Measurements from ENCODE around the gene RASSF7. TPM values are rescaled to one million over a fixed set of nuclear protein-coding genes. Genes with fewer than 3 reads are reported as not detected.
A peak's percentile ranks its signal among the peaks of the same experiment; 100 is the strongest.

Gene RASSF7
- total and polyA plus RNA-seq, 7 experiments from 2014 or later = 20.0 to 45.4 (median 35.5) TPM

GRCh38 chr11:613369-613968, 52.7 kb downstream of the RASSF7 start:
- peaks cover 0 to 15% (median 0%) of the 10 kb centered on the region in 5 donors for H3K36me3 Mint-ChIP-seq
- H3K27ac Mint-ChIP-seq = peak overlapping the region in 7 of 9 donors; percentile 88 to 95 (median 90)

More at GRCh38 chr11:613369-613968, 52.7 kb downstream of the RASSF7 start:
- no peak overlapping the region for H3K4me3 ChIP-seq (ENCODE audit: low read length)
- ATAC-seq = peak; percentile 47
- POLR2A ChIA-PET = interaction anchor here (0.7 to 2.5 kb wide), 4 partner anchors 37 to 110 kb away, joined by 3 to 14 read pairs (median 3); partner anchors contain the start of genes PHRF1 and RNH1
- Mint-ChIP-seq H3K27me3 (no peaks in the 10 kb centered on the region), H3K4me3 (peak overlapping the region in 5 of 10 donors; percentile 13 to 82 (median 63)), H3K4me1 (peaks cover 0 to 22% (median 15%) of the 10 kb centered on the region in 7 donors), H3K9me3 (peaks cover 0 to 2% (median 0%) of the 10 kb centered on the region in 11 donors)
- no peaks in the 10 kb centered on the region for H3K9me3 ChIP-seq (ENCODE audit: control insufficient read depth in 2 of 3, low read length in 3 of 3)
- H3K4me1 ChIP-seq (ENCODE audit: control insufficient read depth in 2 of 2, insufficient read depth in 2 of 2, low read length in 2 of 2) = peaks cover 8 to 22% of the 10 kb centered on the region in 2 donors
- peak in 8 of 9 donors; percentile 20 to 89 (median 76) for DNase-seq
- H3K27ac ChIP-seq (ENCODE audit: low read depth, low read length) = peak overlapping the region; percentile 95
- no peaks in the 10 kb centered on the region for H3K27me3 ChIP-seq (ENCODE audit: control insufficient read depth in 2 of 2, insufficient read depth in 2 of 2, low read length in 2 of 2)
- H3K36me3 ChIP-seq (ENCODE audit: control insufficient read depth in 2 of 3, insufficient read depth in 3 of 3, low read length in 3 of 3) = peaks cover 0 to 56% (median 22%) of the 10 kb centered on the region in 3 experiments
- CTCF ChIA-PET = interaction anchor here (0.6 kb wide), 1 partner anchor 36 kb away, joined by 6 read pairs; no protein-coding TSS in a partner anchor
- intact Hi-C loops (cut with micrococcal nuclease) = loop anchor here (1.0 to 2.0 kb wide), 6 partner anchors 37 to 110 kb away; partner anchors contain the start of genes LMNTD2 (in 1 of the 2), LRRC56 (in 1 of the 2), PHRF1 (in 1 of the 2) and RASSF7 (in 1 of the 2)

Small RNA genes within 50 kb of the gene (microRNA-seq; reads per million reads assigned to microRNA genes)
- 63.2 reads per million, percentile 49 among the genes with 10 or more reads in this experiment for gene MIR210 (ENCODE audit: borderline microRNAs expressed)

Other genes with a start within 250 kb of the RASSF7 start
- 100 to 1,000 TPM in 4 of 5 experiments, 10 to 100 TPM in 1; 97.4 to 985 (median 241) TPM for gene IFITM1, start 246.9 kb upstream of the RASSF7 start, total RNA-seq
- gene IFITM1, start 246.9 kb upstream of the RASSF7 start, polyA plus RNA-seq = 1,000 to 10,000 TPM; 1,878 to 2,355 TPM
- gene IFITM3, start 240.1 kb upstream of the RASSF7 start, total RNA-seq = 10 to 100 TPM in 3 of 5 experiments, 1 to 10 TPM in 2; 6.7 to 43.1 (median 13.2) TPM
- gene IFITM3, start 240.1 kb upstream of the RASSF7 start, polyA plus RNA-seq = 100 to 1,000 TPM in 1 of 2 donors, 1 to 10 TPM in 1; 5.1 to 194 TPM
- 10 to 100 TPM in 2 of 5 experiments, 1 to 10 TPM in 3; 1.2 to 11.8 (median 3.5) TPM for gene B4GALNT4, start 191.5 kb upstream of the RASSF7 start, total RNA-seq
- under 1 TPM in 1 of 2 donors, not detected in 1; 0.14 TPM for gene B4GALNT4, start 191.5 kb upstream of the RASSF7 start, polyA plus RNA-seq
- not detected for gene PKP3, start 166.8 kb upstream of the RASSF7 start, total RNA-seq
- not detected for gene PKP3, start 166.8 kb upstream of the RASSF7 start, polyA plus RNA-seq
- gene SIGIRR, start 146.0 kb upstream of the RASSF7 start, total RNA-seq = 100 to 1,000 TPM; 210 to 497 (median 392) TPM
- gene SIGIRR, start 146.0 kb upstream of the RASSF7 start, polyA plus RNA-seq = 100 to 1,000 TPM; 223 to 305 TPM
- 100 to 1,000 TPM in 1 of 5 experiments, 10 to 100 TPM in 4; 85.2 to 107 (median 94.0) TPM for gene ANO9, start 119.0 kb upstream of the RASSF7 start, total RNA-seq
- gene ANO9, start 119.0 kb upstream of the RASSF7 start, polyA plus RNA-seq = 1 to 10 TPM; 9.0 to 9.7 TPM
- 10 to 100 TPM; 19.3 to 27.7 (median 23.4) TPM for gene PTDSS2, start 110.7 kb upstream of the RASSF7 start, total RNA-seq
- gene PTDSS2, start 110.7 kb upstream of the RASSF7 start, polyA plus RNA-seq = 1 to 10 TPM; 9.0 to 9.9 TPM
- gene RNH1, start 53.7 kb upstream of the RASSF7 start, total RNA-seq = 100 to 1,000 TPM in 4 of 5 experiments, 10 to 100 TPM in 1; 98.6 to 193 (median 109) TPM
- 100 to 1,000 TPM; 156 to 243 TPM for gene RNH1, start 53.7 kb upstream of the RASSF7 start, polyA plus RNA-seq
- 10 to 100 TPM; 22.3 to 52.0 (median 31.9) TPM for gene HRAS, start 25.4 kb upstream of the RASSF7 start, total RNA-seq
- 10 to 100 TPM; 12.6 to 19.5 TPM for gene HRAS, start 25.4 kb upstream of the RASSF7 start, polyA plus RNA-seq
- 1 to 10 TPM; 2.3 to 5.1 (median 3.6) TPM for gene LRRC56, start 23.4 kb upstream of the RASSF7 start, total RNA-seq
- gene LRRC56, start 23.4 kb upstream of the RASSF7 start, polyA plus RNA-seq = 1 to 10 TPM in 1 of 2 donors, under 1 TPM in 1; 0.35 to 1.0 TPM
- gene LMNTD2, start 232 bp upstream of the RASSF7 start, total RNA-seq = 10 to 100 TPM in 2 of 5 experiments, 1 to 10 TPM in 3; 2.8 to 14.7 (median 9.6) TPM
- 1 to 10 TPM; 2.3 to 3.6 TPM for gene LMNTD2, start 232 bp upstream of the RASSF7 start, polyA plus RNA-seq
- 10 to 100 TPM; 47.3 to 55.2 (median 49.4) TPM for gene PHRF1, start 15.5 kb downstream of the RASSF7 start, total RNA-seq
- 10 to 100 TPM in 1 of 2 donors, 1 to 10 TPM in 1; 6.2 to 22.1 TPM for gene PHRF1, start 15.5 kb downstream of the RASSF7 start, polyA plus RNA-seq
- 100 to 1,000 TPM in 1 of 5 experiments, 10 to 100 TPM in 4; 57.0 to 134 (median 64.6) TPM for gene IRF7, start 55.0 kb downstream of the RASSF7 start, total RNA-seq
- gene IRF7, start 55.0 kb downstream of the RASSF7 start, polyA plus RNA-seq = 10 to 100 TPM; 25.9 to 50.0 TPM
- not detected for gene CDHR5, start 64.0 kb downstream of the RASSF7 start, total RNA-seq
- gene CDHR5, start 64.0 kb downstream of the RASSF7 start, polyA plus RNA-seq = not detected
- gene SCT, start 66.2 kb downstream of the RASSF7 start, total RNA-seq = not detected
- gene SCT, start 66.2 kb downstream of the RASSF7 start, polyA plus RNA-seq = not detected
- gene DRD4, start 76.3 kb downstream of the RASSF7 start, total RNA-seq = 1 to 10 TPM in 2 of 5 experiments, under 1 TPM in 3; 0.27 to 1.9 (median 0.75) TPM
- gene DRD4, start 76.3 kb downstream of the RASSF7 start, polyA plus RNA-seq = not detected
- gene DEAF1, start 134.3 kb downstream of the RASSF7 start, total RNA-seq = 100 to 1,000 TPM in 1 of 5 experiments, 10 to 100 TPM in 4; 44.5 to 117 (median 54.2) TPM
- 10 to 100 TPM; 33.0 to 71.8 TPM for gene DEAF1, start 134.3 kb downstream of the RASSF7 start, polyA plus RNA-seq
- gene TMEM80, start 134.8 kb downstream of the RASSF7 start, total RNA-seq = 10 to 100 TPM; 26.2 to 44.3 (median 40.4) TPM
- gene TMEM80, start 134.8 kb downstream of the RASSF7 start, polyA plus RNA-seq = 10 to 100 TPM; 31.4 to 37.8 TPM
- gene EPS8L2, start 145.3 kb downstream of the RASSF7 start, total RNA-seq = 10 to 100 TPM in 3 of 5 experiments, 1 to 10 TPM in 2; 7.2 to 16.6 (median 10.9) TPM
- 1 to 10 TPM; 4.5 to 4.6 TPM for gene EPS8L2, start 145.3 kb downstream of the RASSF7 start, polyA plus RNA-seq
- 100 to 1,000 TPM in 2 of 5 experiments, 10 to 100 TPM in 3; 61.4 to 272 (median 90.3) TPM for gene TALDO1, start 186.5 kb downstream of the RASSF7 start, total RNA-seq
- gene TALDO1, start 186.5 kb downstream of the RASSF7 start, polyA plus RNA-seq = 100 to 1,000 TPM; 179 to 214 TPM
- gene GATD1, start 216.5 kb downstream of the RASSF7 start, total RNA-seq = 10 to 100 TPM; 37.8 to 59.2 (median 52.9) TPM
- 10 to 100 TPM in 1 of 2 donors, 1 to 10 TPM in 1; 8.1 to 17.8 TPM for gene GATD1, start 216.5 kb downstream of the RASSF7 start, polyA plus RNA-seq
- gene CEND1, start 229.1 kb downstream of the RASSF7 start, total RNA-seq = 1 to 10 TPM in 1 of 5 experiments, not detected in 4; 2.3 TPM
- not detected for gene CEND1, start 229.1 kb downstream of the RASSF7 start, polyA plus RNA-seq
- 10 to 100 TPM; 17.4 to 58.4 (median 21.3) TPM for gene SLC25A22, start 237.3 kb downstream of the RASSF7 start, total RNA-seq
- 10 to 100 TPM in 1 of 2 donors, 1 to 10 TPM in 1; 6.4 to 11.1 TPM for gene SLC25A22, start 237.3 kb downstream of the RASSF7 start, polyA plus RNA-seq
- 10 to 100 TPM; 30.0 to 38.7 (median 34.1) TPM for gene PIDD1, start 244.3 kb downstream of the RASSF7 start, total RNA-seq
- gene PIDD1, start 244.3 kb downstream of the RASSF7 start, polyA plus RNA-seq = 1 to 10 TPM; 4.7 to 8.3 TPM
- 1,000 to 10,000 TPM; 2,266 to 5,944 (median 5,497) TPM for gene RPLP2, start 249.0 kb downstream of the RASSF7 start, total RNA-seq
- 1,000 to 10,000 TPM; 3,734 to 4,844 TPM for gene RPLP2, start 249.0 kb downstream of the RASSF7 start, polyA plus RNA-seq

Data from naive thymus-derived CD4-positive, alpha-beta T cell (primary cell).